Prostate gland (tissue), 2 donors: ENCODE data around the gene MATCAP1. TPM values are rescaled to one million over a fixed set of nuclear protein-coding genes. Genes with fewer than 3 reads are reported as not detected.
A peak's percentile ranks its signal among the peaks of the same experiment; 100 is the strongest.

ENCODE experiments used
- DNase-seq: peaks from one replicate; pipeline ENCODE4 v3.0.0-alpha.2; 2019; ENCODE audit warnings: low spot score
- H3K27ac ChIP-seq, 2 donors: fragments of 200-600 bp; sonication (generic); 2 replicates each; pipeline ENCODE4 v1.5.1; 2017 to 2019
- H3K27me3 ChIP-seq: fragments of 200-600 bp; sonication (generic); replicated peaks from 2 replicates; pipeline ENCODE4 v1.5.1; 2019; ENCODE audit not compliant: insufficient read depth
- H3K36me3 ChIP-seq, 2 donors: fragments of 200-600 bp; sonication (generic); 1 replicate in 1 of 2; 2 replicates in 1 of 2; pipeline versions ENCODE4 v1.5.1 to v1.8.1; 2017 to 2019
- H3K4me1 ChIP-seq: fragments of 200-600 bp; sonication (generic); replicated peaks from 2 replicates; pipeline ENCODE4 v1.5.1; 2019
- H3K4me3 ChIP-seq, 2 donors: fragments of 200-600 bp; sonication (generic); 2 replicates each; pipeline ENCODE4 v1.5.1; 2017 to 2019
- H3K9me3 ChIP-seq: fragments of 200-600 bp; sonication (generic); 2 replicates; pipeline ENCODE4 v1.5.1; 2017
- CTCF ChIP-seq, 4 experiments: fragments of 200-600 bp in 2 of 4; fragments of 450-650 bp in 2 of 4; sonication (generic) in 2 of 4; IDR thresholded peaks; 1 replicate in 3 of 4; 2 replicates in 1 of 4; pipeline ENCODE4 v1.5.1; 2016 to 2019; ENCODE audit warnings: antibody characterized with exemption in 4 of 4, mild to moderate bottlenecking in 2 of 4, moderate library complexity in 2 of 4
- POLR2A ChIP-seq: fragments of 450-650 bp; IDR thresholded peaks from one replicate; pipeline ENCODE4 v1.6.1; 2016; ENCODE audit warnings: antibody characterized with exemption, mild to moderate bottlenecking
- POLR2AphosphoS5 ChIP-seq: sonication (generic); formaldehyde crosslinking; IDR thresholded peaks from one replicate; pipeline ENCODE4 v1.6.1; 2017; ENCODE audit warnings: antibody characterized with exemption
- WGBS: methylation state at CpG from one replicate; pipeline ENCODE4 v1.1.5; 2018; 5-methylcytosine and 5-hydroxymethylcytosine counted together
- intact Hi-C: fragments of 100-400 bp; cut with DNase I; formaldehyde crosslinking; loops from one replicate; pipeline ENCODE4 v1.14.2; 2022
- total RNA-seq, 2 donors: library from RNA; depleted of rRNA; stranded (reverse); fragments of >200 nt; gene quantifications; one replicate each; pipeline ENCODE4 v1.1.0, GENCODE V29; 2016

The MATCAP1 gene
- total RNA-seq, 2 donors from 2014 or later = 13.9 to 28.9 TPM

GRCh38 chr16:67199808-67200198 lies 16.0 kb upstream of the MATCAP1 start:
- peaks cover 6% of the 10 kb centered on the region for H3K4me1 ChIP-seq
- no peaks in the 10 kb centered on the region for H3K9me3 ChIP-seq
- 31% methylated on average over 21 of the region's 22 CpGs for WGBS
- TF ChIP-seq POLR2AphosphoS5 (no peak), POLR2A (no peak)
- H3K4me3 ChIP-seq = peak overlapping the region; percentile 27 to 53
- peaks cover 11 to 26% of the 10 kb centered on the region in 2 donors for H3K36me3 ChIP-seq
- intact Hi-C loops = no loop called here
- H3K27ac ChIP-seq = peak overlapping the region in 1 of 2 donors; percentile 63
- no peak for DNase-seq
- no peaks in the 10 kb centered on the region for H3K27me3 ChIP-seq

GRCh38 chr16:67199011-67199807 lies 15.4 kb upstream of the MATCAP1 start, which contains the start of gene ELMO3:
TSS of gene ELMO3 (plus strand) at chr16:67199131. CDS start at chr16:67199327, 196 bp downstream.
- Histone ChIP-seq H3K36me3 (peaks cover 16 to 26% of the 10 kb centered on the region in 2 donors), H3K27ac (peak within 1 kb of the TSS; percentile 63 to 71), H3K27me3 (no peaks in the 10 kb centered on the region), H3K4me3 (peak within 1 kb of the TSS; percentile 27 to 53), H3K9me3 (no peaks in the 10 kb centered on the region), H3K4me1 (peaks cover 6% of the 10 kb centered on the region)
- intact Hi-C loops = no loop called here
- peak; percentile 82 for TF ChIP-seq POLR2A
- peak in 3 of 4 experiments; percentile 39 to 76 (median 62) for TF ChIP-seq CTCF (IDR thresholded peaks at IDR 0.05)
- TF ChIP-seq POLR2AphosphoS5 = peak; percentile 57
- WGBS = 22% methylated on average over 59 of the region's 61 CpGs
- DNase-seq = peak; percentile 65

GRCh38 chr16:67198238-67198734 lies 14.5 kb upstream of the MATCAP1 start:
- no peaks in the 10 kb centered on the region for H3K9me3 ChIP-seq
- peaks cover 16 to 26% of the 10 kb centered on the region in 2 donors for H3K36me3 ChIP-seq
- no peak for TF ChIP-seq POLR2A
- TF ChIP-seq CTCF (IDR thresholded peaks at IDR 0.05) = peak in 3 of 4 experiments; percentile 56 to 81 (median 67)
- peak; percentile 21 for TF ChIP-seq POLR2AphosphoS5
- H3K4me3 ChIP-seq = no peak overlapping the region
- peak; percentile 47 for DNase-seq
- H3K4me1 ChIP-seq = peaks cover 11% of the 10 kb centered on the region
- intact Hi-C loops = no loop called here
- 39% methylated on average over 12 of the region's 12 CpGs for WGBS
- peak overlapping the region; percentile 63 to 71 for H3K27ac ChIP-seq
- no peaks in the 10 kb centered on the region for H3K27me3 ChIP-seq

- intact Hi-C loops = no loop called here
- H3K27me3 ChIP-seq = no peaks in the 10 kb centered on the region
- TF ChIP-seq POLR2AphosphoS5 (no peak), POLR2A (no peak), CTCF (IDR thresholded peaks at IDR 0.05) (no peak)
- H3K4me1 ChIP-seq = peaks cover 17% of the 10 kb centered on the region
- peak overlapping the region in 1 of 2 donors; percentile 63 for H3K27ac ChIP-seq
- no peaks in the 10 kb centered on the region for H3K9me3 ChIP-seq
- peaks cover 16 to 26% of the 10 kb centered on the region in 2 donors for H3K36me3 ChIP-seq
- DNase-seq = no peak
- no peak overlapping the region for H3K4me3 ChIP-seq
- 64% methylated on average over 6 of the region's 6 CpGs for WGBS
Measured at GRCh38 chr16:67197704-67198103, 13.9 kb upstream of the MATCAP1 start.

GRCh38 chr16:67196881-67197280 lies 13.1 kb upstream of the MATCAP1 start:
- DNase-seq = no peak
- Histone ChIP-seq H3K36me3 (peaks cover 16 to 17% of the 10 kb centered on the region in 2 donors), H3K27me3 (no peaks in the 10 kb centered on the region), H3K4me1 (peaks cover 19% of the 10 kb centered on the region), H3K27ac (no peak overlapping the region), H3K9me3 (no peaks in the 10 kb centered on the region), H3K4me3 (no peak overlapping the region)
- intact Hi-C loops = no loop called here
- whole genome bisulfite sequencing = 85% methylated on average over 1 of the region's 1 CpG
- TF ChIP-seq POLR2AphosphoS5 = no peak
- TF ChIP-seq POLR2A = no peak
- no peak for TF ChIP-seq CTCF (IDR thresholded peaks at IDR 0.05)
